H9 (cell line): ENCODE data around the gene DRD5. TPM values are rescaled to one million over a fixed set of nuclear protein-coding genes. Genes with fewer than 3 reads are reported as not detected.
"Not testable (repeated sequence)": the region's sequence is repeated elsewhere in the genome, so short reads cannot be mapped to it uniquely, and the experiment has no call there.

Source experiments
- DNase-seq: peaks from one replicate; pipeline ENCODE4 v3.0.0-alpha.2; 2017
- H2AFZ ChIP-seq: one replicate; pipeline ENCODE4 v1.6.1; 2013; ENCODE audit warnings: mild to moderate bottlenecking, low read length, control low read depth, moderate library complexity
- H2AK5ac ChIP-seq: 2 replicates; pipeline ENCODE4 v1.6.1; 2013; ENCODE audit warnings: low read length, control low read depth, mixed read lengths; ENCODE audit not compliant: insufficient read length
- H2BK120ac ChIP-seq: one replicate; pipeline ENCODE4 v1.6.1; 2013; ENCODE audit warnings: low read depth, mild to moderate bottlenecking, low read length, control low read depth, inconsistent platforms; ENCODE audit not compliant: poor library complexity, severe bottlenecking
- H2BK12ac ChIP-seq: 2 replicates; pipeline ENCODE4 v1.6.1; 2013; ENCODE audit warnings: low read length, control low read depth, mixed read lengths, low read depth; ENCODE audit not compliant: insufficient read length
- H2BK15ac ChIP-seq: 2 replicates; pipeline ENCODE4 v1.6.1; 2013; ENCODE audit warnings: low read depth, low read length, control low read depth
- H2BK20ac ChIP-seq: one replicate; pipeline ENCODE4 v1.6.1; 2013; ENCODE audit warnings: low read depth, mild to moderate bottlenecking, low read length, control low read depth, inconsistent platforms; ENCODE audit not compliant: poor library complexity, severe bottlenecking
- H2BK5ac ChIP-seq: 2 replicates; pipeline ENCODE4 v1.6.1; 2013; ENCODE audit warnings: low read length, control low read depth, mixed read lengths; ENCODE audit not compliant: insufficient read length
- H3K14ac ChIP-seq: 2 replicates; pipeline ENCODE4 v1.6.1; 2013; ENCODE audit warnings: low read length, control low read depth; ENCODE audit not compliant: insufficient read depth
- H3K18ac ChIP-seq: 2 replicates; pipeline ENCODE4 v1.6.1; 2013; ENCODE audit warnings: low read depth, mild to moderate bottlenecking, mixed read lengths, low read length, control low read depth; ENCODE audit not compliant: insufficient read length
- H3K23ac ChIP-seq: 2 replicates; pipeline ENCODE4 v1.6.1; 2013; ENCODE audit warnings: low read length, control low read depth, mixed read lengths, low read depth; ENCODE audit not compliant: insufficient read length
- H3K23me2 ChIP-seq: 2 replicates; pipeline ENCODE4 v1.6.1; 2013; ENCODE audit warnings: low read depth, mild to moderate bottlenecking, mixed read lengths, low read length, control low read depth; ENCODE audit not compliant: insufficient read length, poor library complexity, severe bottlenecking
- H3K27ac ChIP-seq: 2 replicates; pipeline ENCODE4 v1.5.1; 2013; ENCODE audit warnings: low read length, control low read depth, mixed read lengths, low read depth; ENCODE audit not compliant: insufficient read length
- H3K27me3 ChIP-seq: 2 replicates; pipeline ENCODE4 v1.6.1; 2013; ENCODE audit warnings: low read length, control low read depth, inconsistent platforms; ENCODE audit not compliant: insufficient read depth
- H3K4ac ChIP-seq: 2 replicates; pipeline ENCODE4 v1.6.1; 2013; ENCODE audit warnings: low read depth, mild to moderate bottlenecking, control low read depth, inconsistent platforms, low read length, moderate library complexity
- H3K4me1 ChIP-seq: 2 replicates; pipeline ENCODE4 v1.6.1; 2013; ENCODE audit warnings: low read length, control low read depth, inconsistent platforms; ENCODE audit not compliant: insufficient read depth
- H3K4me2 ChIP-seq: 2 replicates; pipeline ENCODE4 v1.6.1; 2013; ENCODE audit warnings: low read length, control low read depth, mixed read lengths; ENCODE audit not compliant: insufficient read length, insufficient read depth
- H3K56ac ChIP-seq: 2 replicates; pipeline ENCODE4 v1.6.1; 2013; ENCODE audit warnings: low read depth, mild to moderate bottlenecking, mixed read lengths, low read length, control low read depth; ENCODE audit not compliant: insufficient read length
- H3K79me1 ChIP-seq: 2 replicates; pipeline ENCODE4 v1.6.1; 2013; ENCODE audit warnings: low read depth, mild to moderate bottlenecking, moderate library complexity, low read length, control low read depth, inconsistent platforms; ENCODE audit not compliant: insufficient read depth, poor library complexity, severe bottlenecking
- H3K79me2 ChIP-seq: 2 replicates; pipeline ENCODE4 v1.6.1; 2013; ENCODE audit warnings: low read length, control low read depth, inconsistent platforms; ENCODE audit not compliant: insufficient read depth
- H3K9ac ChIP-seq: 2 replicates; pipeline ENCODE4 v1.6.1; 2013; ENCODE audit warnings: low read length, control low read depth, mixed read lengths; ENCODE audit not compliant: insufficient read length; ENCODE audit errors: extremely low read depth
- H3K9me3 ChIP-seq: one replicate; pipeline ENCODE4 v1.6.1; 2013; ENCODE audit warnings: low read depth, low read length, inconsistent platforms; ENCODE audit not compliant: control insufficient read depth
- H3T11ph ChIP-seq: one replicate; pipeline ENCODE4 v1.6.1; 2013; ENCODE audit warnings: mild to moderate bottlenecking, low read length, control low read depth, inconsistent platforms
- H4K20me1 ChIP-seq: one replicate; pipeline ENCODE4 v1.6.1; 2013; ENCODE audit not compliant: control insufficient read depth, insufficient read length, insufficient read depth
- H4K5ac ChIP-seq: 2 replicates; pipeline ENCODE4 v1.6.1; 2013; ENCODE audit warnings: low read depth, mild to moderate bottlenecking, mixed read lengths, low read length, control low read depth; ENCODE audit not compliant: insufficient read length
- H4K8ac ChIP-seq: replicated peaks from 2 replicates; pipeline ENCODE4 v1.6.1; 2013; ENCODE audit warnings: low read length, control low read depth, mixed read lengths, low read depth; ENCODE audit not compliant: insufficient read length
- H4K91ac ChIP-seq: 2 replicates; pipeline ENCODE4 v1.6.1; 2013; ENCODE audit warnings: low read depth, mild to moderate bottlenecking, moderate library complexity, mixed read lengths, low read length, control low read depth; ENCODE audit not compliant: insufficient read length
- H3K27ac Mint-ChIP-seq, 3 experiments: 2 replicates in 2 of 3; 3 replicates in 1 of 3; pipeline ENCODE4 v1.8.0; 2020 to 2021; ENCODE audit warnings: mixed read lengths in 3 of 3, mild to moderate bottlenecking in 1 of 3, moderate library complexity in 1 of 3
- H3K27me3 Mint-ChIP-seq: 2 replicates; pipeline ENCODE4 v1.8.0; 2021; ENCODE audit warnings: low read depth, mild to moderate bottlenecking, moderate library complexity, mixed read lengths
- H3K36me3 Mint-ChIP-seq, 3 experiments: 2 replicates in 2 of 3; 3 replicates in 1 of 3; pipeline ENCODE4 v1.8.0; 2020 to 2021; ENCODE audit warnings: low read depth in 3 of 3, mixed read lengths in 3 of 3; ENCODE audit not compliant: insufficient read depth in 1 of 3
- H3K4me1 Mint-ChIP-seq, 2 experiments: 2 replicates each; pipeline ENCODE4 v1.8.0; 2020; ENCODE audit warnings: mixed read lengths in 2 of 2
- H3K4me3 Mint-ChIP-seq, 2 experiments: 2 replicates in 1 of 2; 3 replicates in 1 of 2; pipeline ENCODE4 v1.8.0; 2020 to 2021; ENCODE audit warnings: mild to moderate bottlenecking in 2 of 2, mixed read lengths in 2 of 2, moderate library complexity in 1 of 2
- H3K9me3 Mint-ChIP-seq, 2 experiments: 2 replicates in 1 of 2; 3 replicates in 1 of 2; pipeline ENCODE4 v1.8.0; 2020; ENCODE audit warnings: mild to moderate bottlenecking in 2 of 2, mixed read lengths in 2 of 2, moderate library complexity in 1 of 2
- CTCF ChIP-seq: fragments of 200-600 bp; sonication (generic); conservative IDR thresholded peaks from 3 replicates; pipeline ENCODE4 v1.8.0; 2021; ENCODE audit warnings: antibody characterized with exemption, mild to moderate bottlenecking
- WGBS: extraction: QIAGEN DNeasy Blood & Tissue Kit; methylation state at CpG from one replicate; pipeline ENCODE4 v1.1.7; 2013; ENCODE audit warnings: missing lambda C conversion rate, low lambda C conversion rate, mixed read lengths; ENCODE audit not compliant: insufficient read length; ENCODE audit errors: extremely low coverage; 5-methylcytosine and 5-hydroxymethylcytosine counted together
- total RNA-seq: library from RNA; stranded (reverse); gene quantifications from 2 replicates; pipeline ENCODE4 v1.2.1, GENCODE V29; 2021

Gene DRD5
- total RNA-seq, 1 experiment from 2014 or later: not detected

GRCh38 chr4:9735515-9735914 is 45.9 kb upstream of the DRD5 start:
- Histone ChIP-seq H2BK5ac (no peak overlapping the region), H2AFZ (no peak overlapping the region), H3K27me3 (no peaks in the 10 kb centered on the region), H3T11ph (no peak overlapping the region), H3K9ac (no peak overlapping the region), H4K5ac (no peak overlapping the region), H4K91ac (no peak overlapping the region), H4K20me1 (no peaks in the 10 kb centered on the region), H3K27ac (no peak overlapping the region), H2AK5ac (no peak overlapping the region), H2BK15ac (no peak overlapping the region), H3K23me2 (no peaks in the 10 kb centered on the region), H3K56ac (no peak overlapping the region), H3K4me2 (no peak overlapping the region), H4K8ac (no peak overlapping the region), H3K4ac (no peak overlapping the region), H2BK12ac (no peak overlapping the region), H2BK20ac (no peak overlapping the region), H3K23ac (no peak overlapping the region), H3K18ac (no peak overlapping the region), H3K79me2 (no peaks in the 10 kb centered on the region), H3K4me1 (no peaks in the 10 kb centered on the region; the same call in 1 of the 2 replicates), H3K9me3 (no peaks in the 10 kb centered on the region), H3K79me1 (no peaks in the 10 kb centered on the region), H2BK120ac (no peak overlapping the region), H3K14ac (no peak overlapping the region)
- DNase-seq: peak; percentile 65
- TF ChIP-seq CTCF: no peak
- Mint-ChIP-seq H3K36me3 (no peaks in the 10 kb centered on the region; a peak in 2 of 7 replicates), H3K27ac (no peak overlapping the region), H3K4me1 (peaks cover 28 to 30% of the 10 kb centered on the region in 2 experiments), H3K27me3 (peaks cover 17% of the 10 kb centered on the region), H3K4me3 (no peak overlapping the region), H3K9me3 (no peaks in the 10 kb centered on the region)
- WGBS: no CpG with 5 or more reads among the region's 5 CpGs

GRCh38 chr4:9737280-9737679 is 44.2 kb upstream of the DRD5 start:
- H3K79me2 ChIP-seq, H3K27ac ChIP-seq, H3K9me3 ChIP-seq, H3K4me2 ChIP-seq, H3K56ac ChIP-seq, H3K36me3 Mint-ChIP-seq, H3K79me1 ChIP-seq, H4K91ac ChIP-seq, H3K4me3 Mint-ChIP-seq, H3K27ac Mint-ChIP-seq, H2BK15ac ChIP-seq, H3K23me2 ChIP-seq, H2BK12ac ChIP-seq, H2BK120ac ChIP-seq, H3K14ac ChIP-seq, H2BK5ac ChIP-seq, H2AK5ac ChIP-seq, H3T11ph ChIP-seq, H3K4ac ChIP-seq, H3K9me3 Mint-ChIP-seq, H2AFZ ChIP-seq, H4K20me1 ChIP-seq, H3K27me3 ChIP-seq, H2BK20ac ChIP-seq, H3K4me1 ChIP-seq, H4K5ac ChIP-seq, H3K27me3 Mint-ChIP-seq, H3K9ac ChIP-seq, DNase-seq, H3K23ac ChIP-seq, H3K18ac ChIP-seq, H4K8ac ChIP-seq: not testable (repeated sequence)
- WGBS: no CpG with 5 or more reads among the region's 7 CpGs
- H3K4me1 Mint-ChIP-seq: peaks cover 12 to 14% of the 10 kb centered on the region in 2 experiments
